ENCODE data around the gene ROBO1.

Gene ROBO1

GRCh38 chr3:79490165-79491028, 277.4 kb downstream of the ROBO1 start:
- no peak overlapping the region for H3K27ac Mint-ChIP-seq
- ATAC-seq (no peak), DNase-seq (ENCODE audit: low spot score in 2 of 2) (no peak)
- no peak overlapping the region for H3K4me3 Mint-ChIP-seq
- H3K4me1 Mint-ChIP-seq = no peaks in the 10 kb centered on the region
- no peaks in the 10 kb centered on the region for H3K36me3 Mint-ChIP-seq
- H3K9me3 Mint-ChIP-seq = peaks cover 14% of the 10 kb centered on the region

- Mint-ChIP-seq H3K27ac (no peak overlapping the region), H3K4me1 (no peaks in the 10 kb centered on the region), H3K36me3 (no peaks in the 10 kb centered on the region), H3K9me3 (peaks cover 10% of the 10 kb centered on the region), H3K4me3 (no peak overlapping the region)
- DNase-seq (ENCODE audit: low spot score in 2 of 2) = no peak
- no peak for ATAC-seq
Measured at GRCh38 chr3:79488407-79488806, 279.4 kb downstream of the ROBO1 start.

GRCh38 chr3:79480746-79481145, 287.1 kb downstream of the ROBO1 start:
- Mint-ChIP-seq H3K4me1 (no peaks in the 10 kb centered on the region), H3K9me3 (peaks cover 10% of the 10 kb centered on the region), H3K36me3 (no peaks in the 10 kb centered on the region), H3K27ac (no peak overlapping the region), H3K4me3 (no peak overlapping the region)
- ATAC-seq = no peak
- no peak for DNase-seq (ENCODE audit: low spot score in 2 of 2)

GRCh38 chr3:79478620-79479019, 289.2 kb downstream of the ROBO1 start:
- DNase-seq (ENCODE audit: low spot score in 2 of 2) (no peak), ATAC-seq (no peak)
- no peak overlapping the region for H3K4me3 Mint-ChIP-seq
- H3K9me3 Mint-ChIP-seq = peaks cover 12% of the 10 kb centered on the region
- no peaks in the 10 kb centered on the region for H3K36me3 Mint-ChIP-seq
- H3K27ac Mint-ChIP-seq = no peak overlapping the region
- no peaks in the 10 kb centered on the region for H3K4me1 Mint-ChIP-seq

GRCh38 chr3:79477242-79477641, 290.6 kb downstream of the ROBO1 start:
- H3K4me3 Mint-ChIP-seq = no peak overlapping the region
- no peaks in the 10 kb centered on the region for H3K36me3 Mint-ChIP-seq
- no peak overlapping the region for H3K27ac Mint-ChIP-seq
- no peak for ATAC-seq
- DNase-seq (ENCODE audit: low spot score in 2 of 2) = no peak
- H3K9me3 Mint-ChIP-seq = peaks cover 10% of the 10 kb centered on the region
- H3K4me1 Mint-ChIP-seq = no peaks in the 10 kb centered on the region

GRCh38 chr3:79473993-79474392, 293.8 kb downstream of the ROBO1 start:
- DNase-seq (ENCODE audit: low spot score in 2 of 2) = no peak
- Mint-ChIP-seq H3K9me3 (peaks cover 11% of the 10 kb centered on the region), H3K27ac (no peak overlapping the region), H3K4me3 (no peak overlapping the region), H3K36me3 (no peaks in the 10 kb centered on the region), H3K4me1 (no peaks in the 10 kb centered on the region)
- ATAC-seq = no peak

- Mint-ChIP-seq H3K4me3 (no peak overlapping the region), H3K36me3 (no peaks in the 10 kb centered on the region), H3K4me1 (no peaks in the 10 kb centered on the region), H3K9me3 (peaks cover 12% of the 10 kb centered on the region), H3K27ac (no peak overlapping the region)
- DNase-seq (ENCODE audit: low spot score in 2 of 2) = no peak
- no peak for ATAC-seq
Measured at GRCh38 chr3:79467721-79468120, 300.1 kb downstream of the ROBO1 start.

- ATAC-seq (no peak), DNase-seq (ENCODE audit: low spot score in 2 of 2) (no peak)
- H3K9me3 Mint-ChIP-seq = peaks cover 10% of the 10 kb centered on the region
- no peak overlapping the region for H3K4me3 Mint-ChIP-seq
- no peak overlapping the region for H3K27ac Mint-ChIP-seq
- H3K36me3 Mint-ChIP-seq = no peaks in the 10 kb centered on the region
- H3K4me1 Mint-ChIP-seq = no peaks in the 10 kb centered on the region
Measured at GRCh38 chr3:79461129-79461792, 306.5 kb downstream of the ROBO1 start.

GRCh38 chr3:79453600-79453999, 314.2 kb downstream of the ROBO1 start:
- no peak overlapping the region for H3K4me3 Mint-ChIP-seq
- H3K4me1 Mint-ChIP-seq = no peaks in the 10 kb centered on the region
- peaks cover 20% of the 10 kb centered on the region for H3K9me3 Mint-ChIP-seq
- ATAC-seq = no peak
- no peak for DNase-seq (ENCODE audit: low spot score in 2 of 2)
- no peak overlapping the region for H3K27ac Mint-ChIP-seq
- H3K36me3 Mint-ChIP-seq = no peaks in the 10 kb centered on the region

GRCh38 chr3:79436387-79436786, 331.4 kb downstream of the ROBO1 start:
- no peaks in the 10 kb centered on the region for H3K4me1 Mint-ChIP-seq
- ATAC-seq (no peak), DNase-seq (ENCODE audit: low spot score in 2 of 2) (no peak)
- peaks cover 12% of the 10 kb centered on the region for H3K9me3 Mint-ChIP-seq
- H3K4me3 Mint-ChIP-seq = no peak overlapping the region
- H3K27ac Mint-ChIP-seq = no peak overlapping the region
- H3K36me3 Mint-ChIP-seq = no peaks in the 10 kb centered on the region

GRCh38 chr3:79427081-79427480, 340.7 kb downstream of the ROBO1 start:
- no peak for DNase-seq (ENCODE audit: low spot score in 2 of 2)
- no peak overlapping the region for H3K4me3 Mint-ChIP-seq
- no peak for ATAC-seq
- H3K27ac Mint-ChIP-seq = no peak overlapping the region
- no peaks in the 10 kb centered on the region for H3K4me1 Mint-ChIP-seq
- H3K9me3 Mint-ChIP-seq = peaks cover 15% of the 10 kb centered on the region
- no peaks in the 10 kb centered on the region for H3K36me3 Mint-ChIP-seq

- DNase-seq (ENCODE audit: low spot score in 2 of 2) (no peak), ATAC-seq (no peak)
- no peak overlapping the region for H3K4me3 Mint-ChIP-seq
- H3K4me1 Mint-ChIP-seq = no peaks in the 10 kb centered on the region
- H3K36me3 Mint-ChIP-seq = no peaks in the 10 kb centered on the region
- H3K9me3 Mint-ChIP-seq = peaks cover 14% of the 10 kb centered on the region
- H3K27ac Mint-ChIP-seq = no peak overlapping the region
Measured at GRCh38 chr3:79424811-79425210, 343.0 kb downstream of the ROBO1 start.

- H3K36me3 Mint-ChIP-seq = no peaks in the 10 kb centered on the region
- no peak for DNase-seq (ENCODE audit: low spot score in 2 of 2)
- H3K9me3 Mint-ChIP-seq = peaks cover 17% of the 10 kb centered on the region
Measured at GRCh38 chr3:79423417-79423816, 344.4 kb downstream of the ROBO1 start.

GRCh38 chr3:79421273-79421672, 346.5 kb downstream of the ROBO1 start:
- H3K4me1 Mint-ChIP-seq = no peaks in the 10 kb centered on the region

More at GRCh38 chr3:79423417-79423816, 344.4 kb downstream of the ROBO1 start:
- no peak overlapping the region for H3K27ac Mint-ChIP-seq
- no peaks in the 10 kb centered on the region for H3K4me1 Mint-ChIP-seq
- ATAC-seq = no peak
- no peak overlapping the region for H3K4me3 Mint-ChIP-seq

GRCh38 chr3:79418855-79419621, 348.8 kb downstream of the ROBO1 start:
- Mint-ChIP-seq H3K9me3 (peaks cover 18% of the 10 kb centered on the region), H3K36me3 (no peaks in the 10 kb centered on the region), H3K4me1 (no peaks in the 10 kb centered on the region), H3K27ac (no peak overlapping the region), H3K4me3 (no peak overlapping the region)
- DNase-seq (ENCODE audit: low spot score in 2 of 2) = no peak
- no peak for ATAC-seq

More at GRCh38 chr3:79421273-79421672, 346.5 kb downstream of the ROBO1 start:
- no peak overlapping the region for H3K4me3 Mint-ChIP-seq
- no peak for ATAC-seq
- H3K9me3 Mint-ChIP-seq = peaks cover 17% of the 10 kb centered on the region
- H3K36me3 Mint-ChIP-seq = no peaks in the 10 kb centered on the region
- no peak for DNase-seq (ENCODE audit: low spot score in 2 of 2)
- no peak overlapping the region for H3K27ac Mint-ChIP-seq
